Stimulated activated CD4-positive, alpha-beta T cell treated with anti-CD3 and anti-CD28 coated beads, TNF-alpha, amount 100 ng/mL, for 24 hours (primary cell): ENCODE data around the gene ABCA9.
"Not testable (repeated sequence)": the region's sequence is repeated elsewhere in the genome, so short reads cannot be mapped to it uniquely, and the experiment has no call there.

Source experiments
- DNase-seq, 3 experiments: peaks; one replicate each; pipeline ENCODE4 v3.0.0-alpha.2; 2020; ENCODE audit warnings: low read depth in 3 of 3

Gene ABCA9

DNA sequence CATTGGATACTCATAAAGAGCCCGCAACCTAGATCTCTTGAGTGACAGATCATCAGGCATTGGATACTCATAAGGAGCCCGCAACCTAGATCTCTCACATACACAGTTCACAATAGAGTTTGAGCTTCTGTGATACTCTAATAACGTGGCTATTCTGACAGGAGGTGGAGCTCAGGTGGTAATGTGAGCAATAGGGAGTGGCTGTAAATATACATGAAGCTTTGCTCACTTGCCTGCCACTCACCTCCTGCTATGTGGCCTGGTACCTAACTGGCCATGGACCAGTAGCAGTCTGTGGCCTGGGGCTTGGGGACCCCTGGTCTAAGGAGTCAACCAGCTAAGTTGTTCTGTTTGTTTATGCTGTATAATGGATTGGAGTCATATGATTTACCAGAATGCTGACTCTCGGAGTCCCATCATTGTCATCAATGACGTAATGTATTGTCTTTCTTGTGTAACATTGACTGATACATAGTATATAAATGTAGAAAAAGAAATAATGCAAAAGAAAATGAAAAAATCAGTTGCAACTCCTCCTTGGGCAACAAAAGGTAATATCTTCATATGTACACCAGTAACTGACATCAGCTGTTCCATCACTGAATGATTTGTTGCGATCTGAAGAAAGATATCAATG is 17.5 kb downstream of the ABCA9 start:
- no peak for DNase-seq

DNA sequence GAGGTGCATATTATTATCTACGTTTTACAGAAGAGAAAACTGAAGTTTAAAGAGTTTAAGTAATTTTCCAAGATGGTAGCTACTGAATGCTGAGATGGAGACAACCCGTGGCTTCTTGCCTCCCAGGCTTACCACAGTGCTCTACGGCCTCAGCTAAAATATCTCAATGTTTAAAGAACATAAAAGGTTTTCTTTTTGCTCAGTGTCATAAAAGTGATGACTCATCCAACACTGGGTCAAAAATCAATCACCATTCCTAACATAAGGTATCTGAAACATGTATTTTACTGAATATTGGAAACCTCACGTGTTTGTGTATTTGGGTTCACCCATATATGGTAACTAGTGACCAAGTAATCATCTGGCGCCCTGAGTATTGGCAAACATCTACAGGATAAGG is 18.4 kb downstream of the ABCA9 start:
- DNase-seq = no peak

DNA sequence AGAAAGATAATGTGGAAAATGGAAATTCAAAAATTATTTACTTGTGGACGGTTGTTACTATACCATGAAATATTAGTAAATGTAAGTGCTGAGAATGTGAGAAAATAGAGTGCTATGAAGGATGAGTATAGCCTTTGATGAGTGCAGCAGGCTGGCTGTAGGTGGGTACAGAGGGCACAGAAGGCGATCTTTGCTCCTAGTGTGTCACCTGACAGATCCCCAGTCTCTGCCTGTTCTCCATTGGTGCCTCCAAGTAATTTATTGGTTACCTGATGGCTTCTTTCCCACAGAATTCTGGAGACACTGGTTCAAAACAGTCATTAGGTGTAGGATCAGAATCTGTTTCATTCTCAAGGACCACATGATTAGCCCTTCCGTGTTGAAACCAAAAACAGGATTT is 28.9 kb downstream of the ABCA9 start:
- no peak for DNase-seq

DNA sequence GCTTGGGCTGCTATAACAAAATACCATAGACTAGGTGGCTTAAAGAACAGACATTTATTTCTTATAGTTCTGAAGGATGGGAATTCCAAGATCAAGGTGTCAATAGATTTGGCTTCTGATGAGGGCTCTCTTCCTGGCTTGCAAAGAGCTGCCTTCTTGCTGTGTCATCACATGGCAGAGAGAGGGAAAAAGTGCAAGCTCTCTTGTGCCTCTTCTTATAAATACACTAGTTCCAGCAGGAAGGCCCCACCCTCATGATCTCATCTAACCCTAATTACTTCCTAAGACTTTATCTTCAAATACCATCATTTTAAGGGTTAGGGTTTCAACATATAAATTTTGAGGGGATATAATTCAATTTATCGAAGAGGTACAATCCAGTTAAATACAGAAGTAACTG is 30.6 kb downstream of the ABCA9 start:
- DNase-seq = no peak

DNA sequence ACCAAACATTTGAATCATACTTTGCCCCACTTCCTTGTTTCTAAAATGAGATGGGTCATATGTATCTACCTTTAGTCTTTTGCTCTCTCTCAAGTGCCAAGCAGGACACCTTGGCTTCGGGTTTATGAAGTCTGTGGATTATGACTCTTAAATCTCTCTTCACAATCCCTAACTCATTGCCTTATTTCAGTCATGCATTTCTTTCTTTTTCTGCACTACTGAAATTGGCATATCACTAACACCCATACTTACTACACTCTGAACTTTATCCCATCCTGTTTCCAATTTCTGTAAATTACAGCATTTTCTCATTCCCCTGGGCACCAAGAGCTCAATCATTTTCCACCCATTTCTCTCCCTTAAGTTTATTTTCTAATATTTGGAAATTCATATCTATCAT is 42.0 kb downstream of the ABCA9 start:
- DNase-seq = no peak

DNA sequence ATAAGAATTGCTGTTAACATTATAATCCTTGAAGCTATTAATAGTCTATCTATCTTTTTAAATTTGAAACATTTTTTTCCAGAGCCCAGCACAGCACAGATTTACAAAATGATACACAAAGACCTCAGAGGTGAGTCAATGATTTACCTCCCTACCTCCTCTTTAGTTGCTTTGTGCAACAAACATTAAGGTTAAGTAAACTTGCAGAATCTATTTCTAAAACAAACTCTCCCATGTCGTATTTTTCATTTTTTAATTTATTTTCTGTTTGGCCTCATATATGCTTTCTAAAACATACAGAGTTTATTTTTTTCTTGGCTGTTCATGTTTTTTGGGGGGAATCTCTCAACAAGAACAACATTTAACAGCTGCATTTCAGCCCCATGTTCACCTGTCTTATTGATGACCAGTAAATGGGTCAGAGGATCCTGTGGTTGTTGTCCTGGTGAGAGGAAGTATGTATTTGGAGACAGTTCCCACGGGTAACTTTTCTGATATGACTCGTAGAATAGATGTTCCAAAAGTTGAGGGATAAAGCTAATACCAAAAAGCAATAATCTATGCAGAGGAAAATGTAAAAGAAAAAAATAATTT is 42.6 kb downstream of the ABCA9 start:
- no peak for DNase-seq

DNA sequence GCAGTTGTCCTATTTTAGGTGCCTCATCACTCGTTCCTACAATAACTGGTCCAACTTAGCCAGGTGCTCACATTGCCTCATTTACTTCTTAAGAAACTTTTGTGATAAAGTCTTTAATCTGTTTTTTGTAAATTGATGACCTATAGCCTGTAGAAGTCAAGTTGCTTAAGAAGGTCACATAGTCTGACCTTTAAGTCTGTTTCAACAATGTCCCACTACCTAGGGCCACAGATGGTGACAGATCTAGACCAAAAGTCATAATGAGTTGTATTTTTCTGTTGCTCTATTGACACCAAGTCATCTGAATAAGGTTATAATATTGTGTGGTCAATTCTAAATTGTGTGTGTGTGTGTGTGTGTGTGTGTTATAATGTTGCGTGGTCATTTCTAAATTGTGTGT is 45.1 kb downstream of the ABCA9 start:
- no peak for DNase-seq

DNA sequence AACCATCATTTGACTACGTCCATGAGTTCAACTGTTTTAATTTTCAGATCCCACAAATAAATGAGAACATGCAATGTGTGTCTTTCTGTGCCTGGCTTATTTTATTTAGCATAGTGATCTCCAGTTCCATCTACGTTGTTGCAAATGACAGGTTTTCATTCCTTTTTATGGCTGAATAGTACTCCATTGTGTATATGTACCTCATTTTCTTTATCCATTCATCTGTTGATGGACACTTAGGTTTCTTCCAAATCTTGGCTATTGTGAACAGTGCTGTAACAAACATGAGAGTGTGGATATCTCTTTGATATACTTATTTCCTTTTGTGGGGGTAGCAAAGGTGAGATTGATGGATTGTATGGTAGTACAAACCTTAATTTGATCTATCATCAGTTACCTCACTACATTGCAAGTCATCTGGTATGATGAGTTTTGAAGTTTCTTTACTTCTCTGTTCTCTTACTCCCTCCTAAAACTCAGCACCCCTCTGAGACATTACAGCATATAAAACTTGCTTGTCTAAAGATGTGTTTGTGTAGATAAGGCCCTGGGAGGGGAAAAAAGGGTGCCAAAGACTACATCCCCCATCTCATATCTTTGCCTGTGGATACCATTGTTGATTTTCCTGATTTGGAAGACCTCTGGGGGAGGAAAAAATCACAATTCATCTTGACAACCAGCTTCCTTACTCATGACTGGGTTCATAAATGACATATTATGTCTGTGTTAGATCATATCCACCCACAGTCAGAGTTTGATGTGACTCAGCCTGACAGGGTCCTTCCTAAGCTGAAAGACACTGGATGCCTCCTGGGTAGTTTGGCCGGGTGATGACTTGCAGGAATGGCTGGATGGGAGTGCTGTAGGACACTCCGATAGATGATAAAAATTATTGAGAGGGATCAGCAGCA is 47.6 kb downstream of the ABCA9 start:
- DNase-seq = no peak

DNA sequence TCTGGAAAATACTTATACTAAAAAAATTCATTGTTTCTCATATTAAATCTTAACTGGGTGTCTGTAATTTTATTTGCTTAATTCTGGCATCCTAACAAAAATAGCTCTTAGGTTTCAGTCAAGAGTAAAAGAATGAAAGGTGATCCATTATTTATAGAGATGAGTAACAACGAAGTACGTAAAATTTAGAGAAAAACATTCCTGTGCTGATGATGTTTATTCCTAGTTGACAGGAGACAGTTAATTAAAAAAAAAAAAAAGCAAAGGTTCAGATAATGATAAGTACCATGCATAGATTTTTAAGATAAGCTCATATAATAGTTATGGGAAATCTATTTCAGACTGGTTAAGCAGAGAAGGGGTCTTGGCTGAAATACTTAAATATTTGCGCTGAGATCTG is 50.8 kb downstream of the ABCA9 start:
- no peak for DNase-seq

DNA sequence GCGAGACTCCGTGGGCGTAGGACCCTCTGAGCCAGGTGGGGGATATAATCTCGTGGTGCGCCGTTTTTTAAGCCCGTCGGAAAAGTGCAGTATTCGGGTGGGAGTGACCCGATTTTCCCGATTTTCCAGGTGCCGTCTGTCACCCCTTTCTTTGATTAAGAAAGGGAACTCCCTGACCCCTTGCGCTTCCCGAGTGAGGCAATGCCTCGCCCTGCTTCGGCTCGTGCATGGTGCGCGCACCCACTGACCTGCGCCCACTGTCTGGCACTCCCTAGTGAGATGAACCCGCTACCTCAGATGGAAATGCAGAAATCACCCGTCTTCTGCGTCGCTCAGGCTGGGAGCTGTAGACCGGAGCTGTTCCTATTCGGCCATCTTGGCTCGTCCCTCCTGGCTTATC is 56.0 kb downstream of the ABCA9 start:
- not testable (repeated sequence) for DNase-seq

DNA sequence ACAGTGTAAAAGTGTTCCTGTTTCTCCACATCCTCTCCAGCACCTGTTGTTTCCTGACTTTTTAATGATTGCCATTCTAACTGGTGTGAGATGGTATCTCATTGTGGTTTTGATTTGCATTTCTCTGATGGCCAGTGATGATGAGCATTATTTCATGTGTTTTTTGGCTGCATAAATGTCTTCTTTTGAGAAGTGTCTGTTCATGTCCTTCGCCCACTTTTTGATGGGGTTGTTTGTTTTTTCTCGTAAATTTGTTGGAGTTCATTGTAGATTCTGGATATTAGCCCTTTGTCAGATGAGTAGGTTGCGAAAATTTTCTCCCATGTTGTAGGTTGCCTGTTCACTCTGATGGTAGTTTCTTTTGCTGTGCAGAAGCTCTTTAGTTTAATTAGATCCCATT is 61.0 kb downstream of the ABCA9 start:
- not testable (repeated sequence) for DNase-seq

DNA sequence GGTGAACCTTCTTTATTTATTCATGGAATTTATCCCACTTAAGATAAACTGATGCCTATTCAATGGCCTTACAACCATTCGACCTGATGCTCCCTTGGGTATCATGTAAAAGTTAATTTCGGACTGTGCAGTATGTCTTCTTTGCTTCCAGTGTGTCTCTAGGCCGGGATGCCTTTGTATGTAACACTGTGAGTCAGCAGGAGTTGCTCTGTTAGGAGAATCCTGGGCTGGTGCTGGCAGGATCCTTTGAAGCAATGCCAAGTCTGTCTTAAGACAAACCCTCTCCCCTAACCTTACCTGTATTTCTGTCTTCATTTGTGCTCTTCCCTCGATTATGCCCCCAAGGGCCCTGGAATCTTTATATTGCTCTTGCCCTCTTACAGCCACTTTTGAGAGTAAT is 67.6 kb downstream of the ABCA9 start:
- no peak for DNase-seq

DNA sequence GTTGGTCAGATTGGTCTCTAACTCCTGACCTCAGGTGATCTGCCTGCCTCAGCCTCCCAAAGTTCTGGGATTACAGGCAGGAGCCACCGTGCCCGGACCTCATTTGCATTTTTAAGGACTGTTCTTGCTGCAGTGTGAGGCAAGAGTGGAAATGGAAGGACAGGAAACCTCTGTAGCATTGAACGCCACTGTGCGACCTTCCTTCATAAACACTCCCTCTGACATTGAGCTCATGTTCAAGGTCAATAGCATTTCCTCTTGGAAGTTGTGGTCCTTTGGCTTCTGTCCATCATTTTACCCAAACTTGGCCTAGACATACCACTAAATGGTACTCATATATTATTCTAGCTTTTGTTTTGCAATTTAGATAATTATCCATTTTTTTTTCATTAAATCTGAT is 72.8 kb downstream of the ABCA9 start:
- no peak for DNase-seq

DNA sequence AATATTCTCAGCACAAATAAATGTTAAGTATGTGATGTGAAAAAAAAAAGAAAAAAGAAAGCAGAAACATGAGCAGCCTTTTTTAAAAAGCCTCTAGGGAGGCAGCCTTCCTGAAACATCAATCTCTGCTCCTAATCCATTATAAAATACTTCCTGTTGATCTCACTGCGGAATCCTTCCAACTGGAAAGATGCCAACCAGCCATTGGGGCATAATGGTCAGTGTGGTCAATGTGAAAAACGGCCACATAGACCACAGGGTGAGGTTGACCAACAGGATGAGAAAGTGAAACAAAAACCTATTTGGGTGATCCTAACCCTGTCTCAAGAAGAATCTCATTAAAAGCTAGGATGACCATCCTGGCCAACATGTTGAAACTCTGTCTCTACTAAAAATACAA is 79.4 kb downstream of the ABCA9 start:
- DNase-seq = no peak

DNA sequence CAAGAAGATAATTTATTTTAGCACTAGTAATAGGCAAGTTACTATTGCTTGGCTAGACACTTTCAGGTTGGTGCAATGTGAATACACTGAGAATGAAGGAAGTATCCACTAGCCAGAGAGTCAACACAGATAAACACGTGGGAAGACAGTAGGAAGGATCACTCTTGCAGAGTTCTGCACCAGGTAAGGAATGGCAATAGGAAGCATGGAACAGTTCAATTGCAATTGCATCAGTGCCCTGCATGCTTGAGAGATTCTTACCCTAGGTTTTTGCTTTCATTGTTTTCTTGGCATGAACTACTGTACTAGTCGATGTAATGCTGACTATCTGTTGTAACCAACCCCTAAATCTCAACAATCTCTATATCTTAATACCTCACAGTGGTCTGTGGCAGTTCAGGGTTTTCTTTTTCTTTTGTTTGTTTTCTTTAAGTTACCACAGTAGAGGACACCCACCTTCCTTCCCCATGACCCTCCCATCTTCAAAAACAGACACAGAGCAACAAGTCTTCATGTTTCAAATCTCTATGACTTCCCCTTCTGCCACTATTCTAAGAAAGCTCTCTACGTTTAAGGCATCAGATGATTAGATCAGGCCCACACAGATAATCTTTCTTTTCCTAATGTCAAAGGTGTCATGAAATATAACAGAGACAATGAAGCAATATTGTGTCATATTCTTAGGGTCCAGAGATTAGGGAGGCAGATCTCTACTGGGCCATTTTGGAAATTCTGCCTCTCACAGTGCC is 87.5 kb downstream of the ABCA9 start:
- DNase-seq = no peak

DNA sequence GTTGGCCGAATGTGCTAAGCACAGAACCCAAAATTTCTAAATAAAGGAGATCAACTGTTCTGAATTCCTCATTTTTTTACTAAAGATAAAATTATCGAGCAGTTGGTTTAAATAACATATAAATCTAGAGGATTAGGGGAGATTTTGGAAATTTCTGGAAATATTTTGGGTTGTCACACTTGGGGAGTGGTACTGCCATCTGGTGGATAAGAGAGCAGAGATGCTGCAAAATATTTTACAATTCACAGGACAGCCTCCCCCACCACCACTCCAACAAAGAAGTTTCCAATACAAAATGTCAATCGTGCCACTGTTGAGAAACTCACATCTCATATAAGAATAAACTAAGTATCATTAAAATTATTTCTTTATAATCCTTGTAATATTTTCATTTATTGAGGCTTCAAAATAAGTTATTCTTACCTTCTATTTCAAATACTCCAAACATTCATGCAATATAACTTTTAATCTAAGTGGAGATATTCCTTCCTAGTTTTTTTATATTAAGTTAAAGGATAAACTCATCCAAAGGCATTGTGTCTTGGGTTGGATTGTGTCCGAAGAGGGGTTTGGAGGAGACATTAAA is 88.5 kb downstream of the ABCA9 start:
- no peak for DNase-seq

DNA sequence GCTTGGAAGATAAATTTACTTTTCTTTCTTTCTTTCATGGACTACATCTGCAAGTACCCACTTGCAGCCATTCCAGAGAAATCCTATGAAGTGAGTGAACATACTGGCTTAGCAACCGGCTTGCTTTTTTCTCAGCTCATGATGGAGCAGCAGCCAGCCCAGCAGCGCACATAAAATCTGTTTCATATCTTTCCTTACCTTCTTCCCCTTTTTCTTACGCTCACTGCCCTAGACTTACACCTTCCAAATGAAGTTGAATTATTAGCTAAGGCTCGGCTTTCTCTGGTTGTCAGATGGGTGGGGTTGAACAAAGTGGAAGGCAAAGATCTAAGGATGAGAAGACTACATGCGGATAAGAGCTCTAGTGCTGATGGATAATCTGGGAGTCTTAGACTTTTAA is 91.6 kb downstream of the ABCA9 start:
- no peak for DNase-seq

DNA sequence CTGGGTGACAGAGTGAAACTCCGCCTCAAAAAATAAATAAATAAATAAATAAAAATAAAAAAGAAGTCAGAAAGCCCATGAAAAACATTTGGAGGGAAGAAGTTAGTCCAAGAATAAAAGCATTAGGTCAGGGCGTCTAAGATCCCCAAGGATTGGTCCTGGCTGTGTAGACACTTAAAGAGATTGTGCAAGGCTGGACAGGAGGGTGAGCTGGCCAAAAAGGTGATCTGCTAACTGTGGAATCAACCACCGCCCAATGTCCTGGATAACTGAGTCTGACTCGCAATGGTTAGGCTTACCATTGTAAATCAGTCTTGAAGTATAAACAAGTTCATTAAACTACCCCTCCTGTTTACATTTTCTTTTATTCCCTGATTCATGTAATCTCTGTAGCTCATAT is 96.8 kb downstream of the ABCA9 start:
- DNase-seq = no peak

DNA sequence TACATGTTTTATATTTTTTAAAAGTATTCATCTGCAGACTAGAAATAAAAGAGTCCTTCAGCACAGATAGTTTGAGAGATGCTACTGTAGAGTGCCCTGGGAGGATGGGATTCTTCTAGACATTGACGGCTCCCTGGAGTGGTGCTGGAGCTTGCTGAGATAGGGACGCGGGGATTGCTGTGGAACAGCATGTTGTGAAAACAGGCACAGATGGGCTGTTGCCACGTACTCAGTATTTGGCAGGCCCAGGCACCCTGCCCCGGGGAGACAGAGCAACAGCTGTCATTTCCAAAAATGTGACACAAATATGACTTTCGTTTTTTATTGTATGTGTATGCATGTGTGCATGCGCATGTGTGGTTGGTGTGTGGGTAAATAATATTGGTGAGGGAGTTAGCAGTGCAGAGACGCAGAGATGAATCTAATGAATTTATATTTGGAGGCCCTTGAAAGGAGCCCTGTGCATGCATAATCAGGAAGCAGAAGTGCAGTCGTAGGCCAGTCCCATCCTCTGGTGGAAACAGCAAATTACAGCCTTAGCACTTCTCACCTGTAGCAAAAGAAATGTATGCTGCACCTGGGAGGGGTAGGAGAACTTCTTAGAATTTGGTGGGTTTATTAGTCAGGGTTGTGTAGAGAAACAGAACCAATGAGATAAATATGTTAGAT is 99.4 kb downstream of the ABCA9 start:
- no peak for DNase-seq

DNA sequence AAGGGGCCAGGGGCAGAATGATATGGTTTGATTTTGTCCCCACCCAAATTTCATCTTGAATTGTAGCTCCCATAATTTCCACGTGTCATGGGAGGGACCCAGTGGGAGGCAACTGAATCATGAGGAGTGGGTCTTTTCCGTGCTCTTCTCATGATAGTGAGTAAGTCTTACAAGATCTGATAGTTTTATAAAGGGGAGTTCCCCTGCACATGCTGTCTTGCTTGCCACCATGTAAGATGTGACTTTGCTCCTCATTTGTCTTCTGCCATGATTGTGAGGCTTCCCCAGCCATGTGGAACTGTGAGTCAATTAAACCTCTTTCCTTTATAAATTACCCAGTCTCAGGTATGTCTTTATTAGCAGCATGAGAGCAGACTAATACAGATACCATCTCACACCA is 101.6 kb downstream of the ABCA9 start:
- DNase-seq = not testable (repeated sequence)

DNA sequence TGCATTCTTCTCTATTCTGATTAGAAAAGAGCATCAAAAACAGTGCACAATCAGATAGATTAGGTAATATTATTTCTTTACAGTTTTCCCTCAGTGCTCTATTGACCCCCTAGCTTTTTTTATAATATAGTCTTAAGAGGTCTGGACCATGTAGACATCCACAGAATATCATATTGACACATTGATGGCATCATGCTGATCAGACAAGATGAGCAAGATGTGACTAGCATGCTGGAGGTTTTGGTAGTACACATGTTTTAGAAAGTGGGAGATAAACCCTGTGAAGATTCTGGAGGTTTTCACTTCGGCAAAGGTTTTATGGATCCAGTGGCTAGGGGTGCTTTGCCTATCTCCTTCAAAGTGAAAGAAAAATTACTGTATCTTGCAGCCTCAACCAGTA is 102.8 kb downstream of the ABCA9 start:
- no peak for DNase-seq
